K562 (cell line): ENCODE measurements around the gene WHAMM. TPM values are rescaled to one million over a fixed set of nuclear protein-coding genes. Genes with fewer than 3 reads are reported as not detected.

Experiments
- ATAC-seq: fragments of 200-7000 bp; cut with Tn5 transposase; 3 replicates; pipeline ENCODE4 v1.9.1; 2020; ENCODE audit warnings: moderate library complexity
- BruUV-seq: library from RNA; stranded (reverse); fragments of 400-500 nt; replicated peaks from 2 replicates; lab custom pipeline; 2021; lab: Mats Ljungman, UMichigan
- CTCF ChIA-PET: fragments of 300-600 bp; formaldehyde crosslinking; extraction: SDS; loops from one replicate; lab custom pipeline; 2021; ENCODE audit warnings: low intra/inter-chr PET ratio; lab: Yijun Ruan, JAX
- POLR2A ChIA-PET: fragments of 300-600, 350-650 bp; sonication (Branson Sonifier 250); formaldehyde crosslinking; extraction: SDS; loops from one replicate; lab custom pipeline; 2021; ENCODE audit warnings: antibody characterized with exemption, inconsistent platforms; lab: Yijun Ruan, JAX
- DNase-seq, 4 experiments: peaks; one replicate each; pipeline versions ENCODE4 v3.0.0 to v3.0.0-alpha.2; 2011 to 2018; ENCODE audit warnings: low spot score in 3 of 4, mixed read lengths in 3 of 4; ENCODE audit errors: extremely low read depth in 1 of 4
- FAIRE-seq: peaks from 2 replicates; lab custom pipeline; 2011; peaks lifted over from hg19 to GRCh38; lab: Jason Lieb, UNC
- H2AFZ ChIP-seq: 2 replicates; pipeline ENCODE4 v1.6.0; 2011; ENCODE audit warnings: low read depth, low read length, control low read depth, inconsistent platforms
- H3K27ac ChIP-seq: fragments of 200-600 bp; 3 replicates; pipeline ENCODE4 v1.8.0; 2011; ENCODE audit warnings: low read depth, mild to moderate bottlenecking, control low read depth, inconsistent platforms, low read length, moderate library complexity, mixed read lengths; ENCODE audit errors: extremely low read depth
- H3K27me3 ChIP-seq, 2 experiments: fragments of 300-600 bp in 1 of 2; 2 replicates in 1 of 2; 3 replicates in 1 of 2; pipeline versions ENCODE4 v1.6.0 to v1.8.0; 2011; ENCODE audit warnings: inconsistent platforms in 2 of 2, low read length in 2 of 2, mild to moderate bottlenecking in 1 of 2, mixed read lengths in 1 of 2, moderate library complexity in 1 of 2; ENCODE audit not compliant: control insufficient read depth in 2 of 2, insufficient read depth in 2 of 2
- H3K36me3 ChIP-seq: fragments of 300-600 bp; 3 replicates; pipeline ENCODE4 v1.8.0; 2011; ENCODE audit warnings: mild to moderate bottlenecking, low read length, inconsistent platforms; ENCODE audit not compliant: control insufficient read depth, insufficient read depth
- H3K4me1 ChIP-seq, 2 experiments: fragments of 200-600 bp in 1 of 2; replicated peaks in 1 of 2; 2 replicates in 1 of 2; 3 replicates in 1 of 2; pipeline versions ENCODE4 v1.5.1 to v1.8.0; 2011; ENCODE audit warnings: inconsistent platforms in 2 of 2, low read length in 2 of 2, mild to moderate bottlenecking in 1 of 2, mixed read lengths in 1 of 2, moderate library complexity in 1 of 2; ENCODE audit not compliant: control insufficient read depth in 2 of 2, insufficient read depth in 2 of 2
- H3K4me2 ChIP-seq: 2 replicates; pipeline ENCODE4 v1.6.1; 2011; ENCODE audit warnings: low read length, control low read depth, inconsistent platforms, mixed read lengths; ENCODE audit not compliant: insufficient read depth
- H3K4me3 ChIP-seq: fragments of 200-600 bp; sonication (generic), shearing (Covaris generic); 2 replicates; pipeline ENCODE4 v1.5.1; 2016; ENCODE audit warnings: control low read depth, inconsistent platforms
- H3K79me2 ChIP-seq: fragments of 200-600 bp; 3 replicates; pipeline ENCODE4 v1.8.0; 2011; ENCODE audit warnings: low read length, inconsistent platforms; ENCODE audit not compliant: control insufficient read depth, insufficient read depth
- H3K9ac ChIP-seq, 2 experiments: 2 replicates each; pipeline versions ENCODE4 v1.6.0 to v1.6.1; 2011; ENCODE audit warnings: low read depth in 2 of 2, low read length in 2 of 2, control low read depth in 1 of 2, inconsistent platforms in 1 of 2, mild to moderate bottlenecking in 1 of 2, mixed read lengths in 1 of 2; ENCODE audit not compliant: insufficient read depth in 1 of 2
- H3K9me1 ChIP-seq: one replicate; pipeline ENCODE4 v1.6.0; 2011; ENCODE audit warnings: inconsistent platforms, mild to moderate bottlenecking, low read length, moderate library complexity; ENCODE audit not compliant: control insufficient read depth, insufficient read depth
- H3K9me3 ChIP-seq: replicated peaks from 2 replicates; pipeline ENCODE4 v1.5.1; 2011; ENCODE audit warnings: low read depth, low read length, inconsistent platforms; ENCODE audit not compliant: control insufficient read depth, insufficient read depth
- H4K20me1 ChIP-seq: replicated peaks from 2 replicates; pipeline ENCODE4 v1.6.1; 2011; ENCODE audit warnings: low read length, inconsistent platforms, mixed read lengths; ENCODE audit not compliant: control insufficient read depth, insufficient read depth
- AFF4 ChIP-seq: sonication (generic); formaldehyde crosslinking; IDR thresholded peaks from 2 replicates; pipeline ENCODE4 v1.8.0; 2023; ENCODE audit warnings: mild to moderate bottlenecking, missing genetic modification reagents
- ATF3 ChIP-seq, 2 experiments: fragments of 450-650 bp in 1 of 2; sonication (generic) in 1 of 2; formaldehyde crosslinking in 1 of 2; IDR thresholded peaks in 1 of 2; conservative IDR thresholded peaks in 1 of 2; 2 replicates each; pipeline versions ENCODE4 v1.6.1 to v1.8.1; 2016 to 2023; ENCODE audit warnings: mild to moderate bottlenecking in 2 of 2, moderate library complexity in 2 of 2, inconsistent platforms in 1 of 2, missing genetic modification reagents in 1 of 2
- FOS ChIP-seq: IDR thresholded peaks from 3 replicates; pipeline ENCODE4 v1.6.1; 2011; ENCODE audit not compliant: insufficient read length; ENCODE audit errors: extremely low read depth
- FOSL1 ChIP-seq: fragments of 200-800 bp; sonication (Bioruptor generic); conservative IDR thresholded peaks from 2 replicates; pipeline ENCODE4 v1.6.1; 2016; ENCODE audit warnings: missing genetic modification characterization, missing compliant biosample characterization
- JUND ChIP-seq, 2 experiments: IDR thresholded peaks; 2 replicates in 1 of 2; 3 replicates in 1 of 2; pipeline ENCODE4 v1.6.1; 2011; ENCODE audit warnings: borderline replicate concordance in 2 of 2, low read depth in 2 of 2, low read length in 2 of 2, improper control_type of control experiment in 1 of 2, missing biosample characterization in 1 of 2, missing genetic modification characterization in 1 of 2, missing genetic modification reagents in 1 of 2
- ZNF445 ChIP-seq: fragments of 250-450 bp; sonication (Bioruptor Pico); IDR thresholded peaks from 2 replicates; pipeline ENCODE4 v1.4.0; 2020; ENCODE audit warnings: low read depth, mild to moderate bottlenecking, moderate library complexity
- WGBS: fragments of 100-300 bp; shearing (Covaris generic); methylation state at CpG from one replicate; pipeline ENCODE4 v1.1.6; 2016; ENCODE audit warnings: low coverage, mixed read lengths; ENCODE audit not compliant: insufficient coverage; ENCODE audit errors: missing lambda C conversion rate; 5-methylcytosine and 5-hydroxymethylcytosine counted together
- in situ Hi-C: fragments of 300-500 bp; cut with MboI; formaldehyde crosslinking; loops from 4 replicates; pipeline ENCODE4 v1.15.0; 2018; ENCODE audit warnings: inconsistent platforms, mixed read lengths
- intact Hi-C: fragments of 100-400 bp; cut with micrococcal nuclease; formaldehyde crosslinking; loops from 2 replicates; pipeline ENCODE4 v1.14.2; 2022
- polyA plus RNA-seq, 8 experiments: library from polyadenylated mRNA; depleted of rRNA in 4 of 8; stranded (reverse) in 5 of 8; unstranded in 3 of 8; fragments of >200 nt; fragmentation: Nextera tagmentation in 2 of 8; fragmentation: Illumina TruSeq in 1 of 8; extraction: Ambion mirVana in 2 of 8; extraction: Trizol in 1 of 8; gene quantifications; 2 replicates each; pipeline versions ENCODE4 v1.2.1 to v1.2.3, GENCODE V29; 2011 to 2014; ENCODE audit warnings: inconsistent platforms in 1 of 8, missing spikeins in 1 of 8
- total RNA-seq, 7 experiments: library from RNA; depleted of rRNA in 6 of 7; stranded (reverse); fragments of >200 nt in 6 of 7; fragmentation: Illumina TruSeq in 2 of 7; extraction: Trizol in 2 of 7; gene quantifications; 2 replicates each; pipeline versions ENCODE4 v1.2.1 to v1.2.3, GENCODE V29; 2011 to 2021; ENCODE audit warnings: low replicate concordance in 1 of 7

The WHAMM gene
- total and polyA plus RNA-seq, 9 of the 15 experiments (the other 6 are each of a cell fraction or from before 2014, with no cell fraction given) = 2.0 to 4.8 (median 3.6) TPM

GRCh38 chr15:82832601-82833361 lies 23.4 kb downstream of the WHAMM start:
- H2AFZ ChIP-seq = no peak overlapping the region
- no peaks in the 10 kb centered on the region for H3K27me3 ChIP-seq
- H3K4me1 ChIP-seq = no peaks in the 10 kb centered on the region
- TF ChIP-seq JUND (IDR thresholded peaks at IDR 0.05; ENCODE audit: borderline replicate concordance, low read depth, low read length) (peak; percentile 35; the same call in 1 of the 2 replicates), JUND (tag; IDR thresholded peaks at IDR 0.05; ENCODE audit: borderline replicate concordance, low read depth, low read length) (no peak), ATF3 (IDR thresholded peaks at IDR 0.05) (peak; percentile 84), ATF3 (CRISPR knock-in tag; conservative IDR thresholded peaks at IDR 0.05) (no peak), ZNF445 (CRISPR knock-in tag) (no peak), FOS (no peak), FOSL1 (tag) (peak; percentile 89), AFF4 (no peak)
- no peaks in the 10 kb centered on the region for H3K9me3 ChIP-seq
- ATAC-seq = no peak
- BruUV-seq = no TSS peak
- H3K79me2 ChIP-seq = no peaks in the 10 kb centered on the region
- peaks cover 77% of the 10 kb centered on the region for H3K36me3 ChIP-seq
- no peak overlapping the region for H3K4me3 ChIP-seq
- FAIRE-seq = no peak
- DNase-seq = no peak
- H3K4me2 ChIP-seq = no peak overlapping the region
- CTCF ChIA-PET = no interaction called here
- H3K9me1 ChIP-seq = no peaks in the 10 kb centered on the region
- H3K9ac ChIP-seq = no peak overlapping the region
- H3K27ac ChIP-seq = no peak overlapping the region
- POLR2A ChIA-PET = interaction anchor here (0.7 kb wide), 1 partner anchor 121 kb away, joined by 3 read pairs; no protein-coding TSS in a partner anchor
- no peaks in the 10 kb centered on the region for H4K20me1 ChIP-seq
- 95% methylated on average over 13 of the region's 13 CpGs for WGBS
- in situ Hi-C loops = no loop called here
- intact Hi-C loops = no loop called here
